Measurements from ENCODE around the gene NACA2.
A peak's percentile ranks its signal among the peaks of the same experiment; 100 is the strongest.

Gene NACA2

DNA sequence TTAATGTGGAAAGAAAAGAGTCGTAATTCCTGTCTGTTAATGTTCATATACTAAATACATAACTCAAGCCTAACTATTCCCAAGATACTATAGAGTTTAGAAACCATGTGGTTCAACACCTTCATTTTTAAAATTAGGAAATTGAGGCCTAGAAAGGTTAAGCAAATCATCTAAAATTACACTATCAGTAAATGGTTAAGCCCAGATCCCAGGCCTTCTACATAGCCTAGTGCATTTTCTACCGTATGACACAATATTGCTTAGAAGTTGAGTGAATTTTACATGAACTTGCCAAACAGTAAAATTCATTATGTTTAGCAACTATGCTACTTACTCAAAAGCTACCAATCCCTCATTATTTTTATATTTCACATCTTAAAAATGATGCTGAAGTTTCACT is 6.8 kb downstream of the NACA2 start:
- TF ChIP-seq, protein P1, sequence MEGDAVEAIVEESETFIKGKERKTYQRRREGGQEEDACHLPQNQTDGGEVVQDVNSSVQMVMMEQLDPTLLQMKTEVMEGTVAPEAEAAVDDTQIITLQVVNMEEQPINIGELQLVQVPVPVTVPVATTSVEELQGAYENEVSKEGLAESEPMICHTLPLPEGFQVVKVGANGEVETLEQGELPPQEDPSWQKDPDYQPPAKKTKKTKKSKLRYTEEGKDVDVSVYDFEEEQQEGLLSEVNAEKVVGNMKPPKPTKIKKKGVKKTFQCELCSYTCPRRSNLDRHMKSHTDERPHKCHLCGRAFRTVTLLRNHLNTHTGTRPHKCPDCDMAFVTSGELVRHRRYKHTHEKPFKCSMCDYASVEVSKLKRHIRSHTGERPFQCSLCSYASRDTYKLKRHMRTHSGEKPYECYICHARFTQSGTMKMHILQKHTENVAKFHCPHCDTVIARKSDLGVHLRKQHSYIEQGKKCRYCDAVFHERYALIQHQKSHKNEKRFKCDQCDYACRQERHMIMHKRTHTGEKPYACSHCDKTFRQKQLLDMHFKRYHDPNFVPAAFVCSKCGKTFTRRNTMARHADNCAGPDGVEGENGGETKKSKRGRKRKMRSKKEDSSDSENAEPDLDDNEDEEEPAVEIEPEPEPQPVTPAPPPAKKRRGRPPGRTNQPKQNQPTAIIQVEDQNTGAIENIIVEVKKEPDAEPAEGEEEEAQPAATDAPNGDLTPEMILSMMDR (IDR thresholded peaks at IDR 0.05; ENCODE audit: low read depth, low read length), result no peak
- Histone ChIP-seq H3K27me3 (no peaks in the 10 kb centered on the region), H3K9me3 (no peaks in the 10 kb centered on the region), H3K4me1 (peaks cover 5% of the 10 kb centered on the region; the same call in 1 of the 2 replicates), H3K36me3 (no peaks in the 10 kb centered on the region), H3K4me3 (ENCODE audit: low read depth, low read length) (no peak overlapping the region)
- no peak for DNase-seq

DNA sequence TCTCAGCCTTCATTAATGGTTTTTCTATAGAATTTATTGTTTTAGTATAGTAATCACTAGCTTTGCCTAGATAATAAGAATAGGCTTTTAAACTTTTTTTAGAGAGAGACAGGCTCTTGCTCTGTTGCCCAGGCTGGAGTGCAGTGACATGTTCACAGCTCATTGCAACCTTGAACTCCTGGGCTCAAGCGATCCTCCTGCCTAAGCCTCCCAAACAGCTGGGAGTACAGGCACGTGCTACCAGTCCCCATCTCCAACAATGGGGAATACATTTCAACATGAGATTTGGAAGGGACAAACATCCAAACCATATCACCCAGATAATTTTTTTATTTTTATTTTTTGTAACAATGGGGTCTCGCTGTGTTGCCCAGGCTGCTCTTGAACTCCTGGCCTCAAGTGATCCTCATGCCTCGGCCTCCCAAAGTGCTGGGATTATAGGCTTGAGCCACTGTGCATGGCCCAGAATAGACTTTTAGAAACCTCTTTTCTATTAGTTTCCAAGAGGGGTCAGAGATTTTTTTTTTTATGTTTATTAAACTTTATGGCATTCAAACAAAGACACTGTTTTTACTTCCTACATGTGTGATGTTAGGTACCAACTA is 7.3 kb downstream of the NACA2 start:
- no peaks in the 10 kb centered on the region for H3K36me3 ChIP-seq
- H3K4me1 ChIP-seq, result peaks cover 5% of the 10 kb centered on the region; the same call in 1 of the 2 replicates
- H3K9me3 ChIP-seq, result no peaks in the 10 kb centered on the region
- H3K4me3 ChIP-seq (ENCODE audit: low read depth, low read length), result no peak overlapping the region
- TF ChIP-seq, protein P1 (IDR thresholded peaks at IDR 0.05; ENCODE audit: low read depth, low read length), result no peak
- no peak for DNase-seq
- no peaks in the 10 kb centered on the region for H3K27me3 ChIP-seq

- Histone ChIP-seq H3K36me3 (no peaks in the 10 kb centered on the region), H3K4me1 (peaks cover 5% of the 10 kb centered on the region; the same call in 1 of the 2 replicates), H3K27me3 (no peaks in the 10 kb centered on the region), H3K9me3 (no peaks in the 10 kb centered on the region), H3K4me3 (ENCODE audit: low read depth, low read length) (no peak overlapping the region)
- DNase-seq, result peak; percentile 32
- TF ChIP-seq, protein P1 (IDR thresholded peaks at IDR 0.05; ENCODE audit: low read depth, low read length), result peak; percentile 53
Measured at GRCh38 chr17:61583242-61583641, 7.8 kb downstream of the NACA2 start.

- Histone ChIP-seq H3K9me3 (no peaks in the 10 kb centered on the region), H3K4me3 (ENCODE audit: low read depth, low read length) (no peak overlapping the region), H3K4me1 (peaks cover 5% of the 10 kb centered on the region; the same call in 1 of the 2 replicates), H3K27me3 (no peaks in the 10 kb centered on the region), H3K36me3 (no peaks in the 10 kb centered on the region)
- TF ChIP-seq, protein P1 (IDR thresholded peaks at IDR 0.05; ENCODE audit: low read depth, low read length), result no peak
- no peak for DNase-seq
Measured at GRCh38 chr17:61582593-61582992, 8.4 kb downstream of the NACA2 start.

- TF ChIP-seq, protein P1 (IDR thresholded peaks at IDR 0.05; ENCODE audit: low read depth, low read length), result no peak
- Histone ChIP-seq H3K4me1 (peaks cover 5% of the 10 kb centered on the region; the same call in 1 of the 2 replicates), H3K4me3 (ENCODE audit: low read depth, low read length) (no peak overlapping the region)
Measured at GRCh38 chr17:61581611-61582349, 9.2 kb downstream of the NACA2 start.

DNA sequence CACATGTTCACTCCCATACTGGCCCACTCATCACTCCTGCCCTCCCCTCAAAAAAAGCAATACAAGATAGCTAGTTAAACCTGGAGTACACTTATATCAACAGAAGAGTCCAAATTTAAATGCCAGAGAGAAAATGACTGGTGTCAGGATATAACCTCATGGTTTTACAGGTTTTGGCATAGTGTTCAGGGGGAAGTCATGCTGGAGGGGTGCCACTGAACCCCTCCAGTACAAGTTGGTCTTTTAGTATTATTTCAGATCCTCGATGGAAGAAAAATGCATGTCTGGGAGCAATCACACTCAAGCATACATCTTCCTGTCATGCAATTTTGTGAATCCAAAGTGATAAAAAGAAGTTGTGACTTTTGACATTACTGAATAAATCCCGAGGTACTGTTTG is 10.5 kb downstream of the NACA2 start:
- TF ChIP-seq, protein P1 (IDR thresholded peaks at IDR 0.05; ENCODE audit: low read depth, low read length), result no peak
- no peaks in the 10 kb centered on the region for H3K27me3 ChIP-seq
- no peaks in the 10 kb centered on the region for H3K36me3 ChIP-seq
- no peaks in the 10 kb centered on the region for H3K9me3 ChIP-seq
- no peak overlapping the region for H3K4me3 ChIP-seq (ENCODE audit: low read depth, low read length)
- no peak for DNase-seq
- H3K4me1 ChIP-seq, result peaks cover 5% of the 10 kb centered on the region; the same call in 1 of the 2 replicates

More at GRCh38 chr17:61581611-61582349, 9.2 kb downstream of the NACA2 start:
- Histone ChIP-seq H3K27me3 (no peaks in the 10 kb centered on the region), H3K36me3 (no peaks in the 10 kb centered on the region), H3K9me3 (no peaks in the 10 kb centered on the region)
- DNase-seq, result no peak

Data from BE2C (cell line).